ACC112 (cell line): ENCODE results near the gene CYP19A1.

Experiments used
- H2AFZ ChIP-seq: fragments of 200-600 bp; sonication (generic); one replicate; pipeline ENCODE4 v1.6.0; 2017; ENCODE audit warnings: antibody characterized with exemption, low read length; ENCODE audit not compliant: unreplicated experiment
- H3K27ac ChIP-seq: fragments of 200-600 bp; sonication (generic); 2 replicates; pipeline ENCODE4 v1.5.1; 2014; ENCODE audit warnings: low read depth, mild to moderate bottlenecking, antibody characterized with exemption, low read length, moderate library complexity
- H3K27me3 ChIP-seq: fragments of 200-600 bp; sonication (generic); 2 replicates; pipeline ENCODE4 v1.6.1; 2014; ENCODE audit warnings: mild to moderate bottlenecking, antibody characterized with exemption, low read length, moderate library complexity, mixed read lengths; ENCODE audit not compliant: insufficient read depth
- H3K36me3 ChIP-seq: fragments of 200-600 bp; sonication (generic); 2 replicates; pipeline ENCODE4 v1.6.1; 2016; ENCODE audit warnings: mild to moderate bottlenecking, antibody characterized with exemption, low read length, moderate library complexity, mixed read lengths; ENCODE audit not compliant: insufficient read depth
- H3K4me1 ChIP-seq: fragments of 200-600 bp; sonication (generic); one replicate; pipeline ENCODE4 v1.6.1; 2016; ENCODE audit warnings: low read length, mixed read lengths; ENCODE audit not compliant: insufficient read depth, unreplicated experiment, control insufficient read depth
- H3K4me3 ChIP-seq: fragments of 200-600 bp; sonication (generic); 2 replicates; pipeline ENCODE4 v1.5.1; 2014; ENCODE audit warnings: mild to moderate bottlenecking, low read depth, low read length
- H3K79me2 ChIP-seq: fragments of 200-600 bp; sonication (generic); one replicate; pipeline ENCODE4 v1.6.0; 2016; ENCODE audit warnings: low read length; ENCODE audit not compliant: control insufficient read depth, unreplicated experiment, insufficient read depth

Gene CYP19A1

GRCh38 chr15:51186891-51187290 lies 151.5 kb downstream of the CYP19A1 start:
- H3K4me3 ChIP-seq: no peak overlapping the region
- no peaks in the 10 kb centered on the region for H3K27me3 ChIP-seq
- no peaks in the 10 kb centered on the region for H3K4me1 ChIP-seq
- H3K36me3 ChIP-seq: no peaks in the 10 kb centered on the region
- no peak overlapping the region for H2AFZ ChIP-seq
- H3K27ac ChIP-seq: no peak overlapping the region
- no peaks in the 10 kb centered on the region for H3K79me2 ChIP-seq

- no peak overlapping the region for H3K27ac ChIP-seq
- H3K4me1 ChIP-seq: no peaks in the 10 kb centered on the region
- no peak overlapping the region for H2AFZ ChIP-seq
- no peaks in the 10 kb centered on the region for H3K79me2 ChIP-seq
- no peaks in the 10 kb centered on the region for H3K36me3 ChIP-seq
- H3K4me3 ChIP-seq: no peak overlapping the region
- H3K27me3 ChIP-seq: no peaks in the 10 kb centered on the region
Observed at GRCh38 chr15:51186181-51186705, 152.2 kb downstream of the CYP19A1 start.

GRCh38 chr15:51185213-51186159 lies 152.9 kb downstream of the CYP19A1 start:
- H3K4me3 ChIP-seq: no peak overlapping the region
- no peaks in the 10 kb centered on the region for H3K79me2 ChIP-seq
- H3K4me1 ChIP-seq: no peaks in the 10 kb centered on the region
- H3K36me3 ChIP-seq: no peaks in the 10 kb centered on the region
- H2AFZ ChIP-seq: no peak overlapping the region
- H3K27ac ChIP-seq: no peak overlapping the region
- no peaks in the 10 kb centered on the region for H3K27me3 ChIP-seq

GRCh38 chr15:51184627-51185026 lies 153.8 kb downstream of the CYP19A1 start:
- no peaks in the 10 kb centered on the region for H3K4me1 ChIP-seq
- no peaks in the 10 kb centered on the region for H3K36me3 ChIP-seq
- no peaks in the 10 kb centered on the region for H3K79me2 ChIP-seq
- H3K27ac ChIP-seq: no peak overlapping the region
- H2AFZ ChIP-seq: no peak overlapping the region
- no peaks in the 10 kb centered on the region for H3K27me3 ChIP-seq
- H3K4me3 ChIP-seq: no peak overlapping the region

- Histone ChIP-seq H3K36me3 (no peaks in the 10 kb centered on the region), H2AFZ (no peak overlapping the region), H3K4me3 (no peak overlapping the region), H3K27me3 (no peaks in the 10 kb centered on the region), H3K27ac (no peak overlapping the region), H3K79me2 (no peaks in the 10 kb centered on the region), H3K4me1 (no peaks in the 10 kb centered on the region)
Observed at GRCh38 chr15:51183076-51183475, 155.3 kb downstream of the CYP19A1 start.

- no peaks in the 10 kb centered on the region for H3K27me3 ChIP-seq
- no peaks in the 10 kb centered on the region for H3K36me3 ChIP-seq
- H3K4me1 ChIP-seq: no peaks in the 10 kb centered on the region
- no peaks in the 10 kb centered on the region for H3K79me2 ChIP-seq
- no peak overlapping the region for H3K27ac ChIP-seq
- H2AFZ ChIP-seq: no peak overlapping the region
- no peak overlapping the region for H3K4me3 ChIP-seq
Observed at GRCh38 chr15:51181905-51182304, 156.5 kb downstream of the CYP19A1 start.

- no peaks in the 10 kb centered on the region for H3K4me1 ChIP-seq
- no peaks in the 10 kb centered on the region for H3K79me2 ChIP-seq
- no peaks in the 10 kb centered on the region for H3K36me3 ChIP-seq
- no peaks in the 10 kb centered on the region for H3K27me3 ChIP-seq
- H3K4me3 ChIP-seq: no peak overlapping the region
- no peak overlapping the region for H2AFZ ChIP-seq
- no peak overlapping the region for H3K27ac ChIP-seq
Observed at GRCh38 chr15:51181221-51181620, 157.2 kb downstream of the CYP19A1 start.

- Histone ChIP-seq H2AFZ (no peak overlapping the region), H3K79me2 (no peaks in the 10 kb centered on the region), H3K4me1 (no peaks in the 10 kb centered on the region), H3K4me3 (no peak overlapping the region), H3K27ac (no peak overlapping the region), H3K27me3 (no peaks in the 10 kb centered on the region), H3K36me3 (no peaks in the 10 kb centered on the region)
Observed at GRCh38 chr15:51180534-51180933, 157.9 kb downstream of the CYP19A1 start.

GRCh38 chr15:51180011-51180410 lies 158.4 kb downstream of the CYP19A1 start:
- no peaks in the 10 kb centered on the region for H3K79me2 ChIP-seq
- H3K27ac ChIP-seq: no peak overlapping the region
- H2AFZ ChIP-seq: no peak overlapping the region
- no peaks in the 10 kb centered on the region for H3K36me3 ChIP-seq
- H3K27me3 ChIP-seq: no peaks in the 10 kb centered on the region
- no peak overlapping the region for H3K4me3 ChIP-seq
- H3K4me1 ChIP-seq: no peaks in the 10 kb centered on the region

- Histone ChIP-seq H3K4me1 (peaks cover 19% of the 10 kb centered on the region), H3K4me3 (peak overlapping the region; percentile 65), H3K79me2 (no peaks in the 10 kb centered on the region), H2AFZ (peak overlapping the region; percentile 82), H3K36me3 (no peaks in the 10 kb centered on the region), H3K27me3 (no peaks in the 10 kb centered on the region), H3K27ac (peak overlapping the region; percentile 16; the same call in 1 of the 2 replicates)
Observed at GRCh38 chr15:51172193-51172592, 166.2 kb downstream of the CYP19A1 start.

- H3K4me1 ChIP-seq: peaks cover 19% of the 10 kb centered on the region
- H3K36me3 ChIP-seq: no peaks in the 10 kb centered on the region
Observed at GRCh38 chr15:51171634-51171932, 166.8 kb downstream of the CYP19A1 start.

More at GRCh38 chr15:51171634-51171932, 166.8 kb downstream of the CYP19A1 start:
- Histone ChIP-seq H2AFZ (peak overlapping the region; percentile 82), H3K4me3 (no peak overlapping the region), H3K27ac (no peak overlapping the region), H3K27me3 (no peaks in the 10 kb centered on the region), H3K79me2 (no peaks in the 10 kb centered on the region)
